ENCODE results near the gene CCL1.

Gene CCL1

GRCh38 chr17:34363183-34363661, at the start of gene CCL1:
CCL1 (minus strand) TSS chr17:34363233; CDS start chr17:34363161, 72 bp downstream.
- no peak for DNase-seq

GRCh38 chr17:34412534-34412933, 49.5 kb upstream of the CCL1 start:
- DNase-seq = no peak

GRCh38 chr17:34411646-34412421, 48.8 kb upstream of the CCL1 start:
- DNase-seq = no peak

GRCh38 chr17:34409352-34409751, 46.3 kb upstream of the CCL1 start:
- no peak for DNase-seq

- DNase-seq = no peak
These were observed 45.4 kb upstream of the CCL1 start for GRCh38 chr17:34408439-34408838.

- DNase-seq = no peak
These were observed 43.2 kb upstream of the CCL1 start for GRCh38 chr17:34406226-34406625.

- no peak for DNase-seq
These were observed 40.0 kb upstream of the CCL1 start for GRCh38 chr17:34403006-34403405.

GRCh38 chr17:34401165-34401564, 38.1 kb upstream of the CCL1 start:
- no peak for DNase-seq

- no peak for DNase-seq
These were observed 37.4 kb upstream of the CCL1 start for GRCh38 chr17:34400301-34400931.

- DNase-seq = no peak
These were observed 36.7 kb upstream of the CCL1 start for GRCh38 chr17:34399725-34400124.

- no peak for DNase-seq
These were observed 36.0 kb upstream of the CCL1 start for GRCh38 chr17:34398990-34399389.

GRCh38 chr17:34397265-34397664, 34.2 kb upstream of the CCL1 start:
- DNase-seq = no peak

GRCh38 chr17:34393401-34393800, 30.4 kb upstream of the CCL1 start:
- no peak for DNase-seq

GRCh38 chr17:34391241-34391640, 28.2 kb upstream of the CCL1 start:
- DNase-seq = no peak

- no peak for DNase-seq
These were observed 27.6 kb upstream of the CCL1 start for GRCh38 chr17:34390649-34391048.

GRCh38 chr17:34389126-34389750, 26.2 kb upstream of the CCL1 start:
- no peak for DNase-seq

- DNase-seq = no peak
These were observed 24.5 kb upstream of the CCL1 start for GRCh38 chr17:34387566-34387965.

GRCh38 chr17:34386697-34387550, 23.9 kb upstream of the CCL1 start:
- peak in 4 of 51 donors; percentile 7 to 21 (median 14) for DNase-seq

- no peak for DNase-seq
These were observed 23.3 kb upstream of the CCL1 start for GRCh38 chr17:34386343-34386696.

GRCh38 chr17:34384822-34385605, 22.0 kb upstream of the CCL1 start:
- no peak for DNase-seq

GRCh38 chr17:34384271-34384670, 21.2 kb upstream of the CCL1 start:
- DNase-seq = no peak

Measured in hypothalamus (tissue), 51 donors.